Skin of body (tissue), 2 donors: Measurements from ENCODE around the gene PROK1. TPM values are rescaled to one million over a fixed set of nuclear protein-coding genes. Genes with fewer than 3 reads are reported as not detected.

ENCODE experiments used
- DNase-seq: peaks from one replicate; lab custom pipeline; 2025; lab: John Stamatoyannopoulos, UW
- total RNA-seq: library from RNA; depleted of rRNA; stranded (reverse); fragments of >200 nt; gene quantifications from one replicate; pipeline ENCODE4 v1.2.3, GENCODE V29; 2014

Gene PROK1
- total RNA-seq, 1 donor from 2014 or later = not detected

DNA sequence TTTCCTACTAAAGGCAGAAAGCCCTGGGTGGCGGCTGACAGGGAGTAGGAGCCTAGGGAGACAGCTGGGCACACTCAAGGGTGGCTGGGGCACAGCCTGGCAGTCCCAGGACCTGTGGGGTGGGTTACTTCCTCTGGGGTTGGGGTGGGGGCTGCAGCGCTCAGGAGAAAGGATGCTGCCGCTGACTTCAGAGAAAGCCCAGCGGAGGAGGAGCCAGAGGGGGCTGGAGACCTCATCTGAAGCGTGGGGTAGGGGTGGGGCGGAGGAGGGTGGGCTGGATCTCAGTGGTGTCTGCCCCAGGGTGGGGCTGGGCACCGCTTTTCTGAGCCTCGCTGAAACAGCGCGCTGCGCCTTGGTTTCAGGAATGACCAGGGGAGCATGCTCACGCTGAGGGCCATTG lies 37.2 kb downstream of the PROK1 start:
- DNase-seq = no peak

DNA sequence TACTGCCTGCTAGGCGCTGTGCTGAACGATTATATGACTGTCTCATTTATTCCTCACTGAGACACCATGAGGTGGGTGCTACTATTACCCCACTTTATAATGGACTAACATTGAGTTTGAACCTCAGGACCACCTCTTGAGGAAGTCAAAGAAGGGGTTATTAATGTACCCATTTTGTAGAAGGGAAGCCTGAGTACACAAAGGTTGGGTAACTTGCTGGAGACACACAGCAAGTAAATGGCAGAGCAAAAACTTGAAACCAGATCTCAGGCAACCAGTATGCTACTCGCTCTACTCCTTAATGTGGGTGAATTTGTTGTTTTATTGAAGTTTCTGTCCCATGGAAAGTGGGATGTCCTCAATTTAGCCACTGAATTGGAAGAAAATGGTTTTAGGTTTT lies 37.9 kb downstream of the PROK1 start:
- no peak for DNase-seq

DNA sequence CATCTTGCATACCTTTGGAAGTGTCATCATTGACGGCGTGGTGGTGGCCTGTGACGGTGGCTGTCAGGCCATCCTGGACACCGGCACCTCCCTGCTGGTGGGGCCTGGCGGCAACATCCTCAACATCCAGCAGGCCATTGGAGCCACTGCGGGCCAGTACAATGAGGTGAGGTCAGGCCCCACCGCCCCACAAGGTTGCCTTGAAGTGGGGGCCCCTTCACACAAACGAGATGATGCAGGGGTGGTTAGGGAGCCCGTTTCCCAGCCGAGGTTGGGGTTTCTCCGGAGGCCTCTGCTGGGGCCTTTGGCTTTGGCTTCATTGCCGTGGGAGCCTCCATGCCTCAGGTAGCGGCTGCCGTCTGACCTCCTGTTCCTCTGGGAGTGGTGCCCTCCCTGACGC lies 38.5 kb downstream of the PROK1 start:
- DNase-seq = no peak

DNA sequence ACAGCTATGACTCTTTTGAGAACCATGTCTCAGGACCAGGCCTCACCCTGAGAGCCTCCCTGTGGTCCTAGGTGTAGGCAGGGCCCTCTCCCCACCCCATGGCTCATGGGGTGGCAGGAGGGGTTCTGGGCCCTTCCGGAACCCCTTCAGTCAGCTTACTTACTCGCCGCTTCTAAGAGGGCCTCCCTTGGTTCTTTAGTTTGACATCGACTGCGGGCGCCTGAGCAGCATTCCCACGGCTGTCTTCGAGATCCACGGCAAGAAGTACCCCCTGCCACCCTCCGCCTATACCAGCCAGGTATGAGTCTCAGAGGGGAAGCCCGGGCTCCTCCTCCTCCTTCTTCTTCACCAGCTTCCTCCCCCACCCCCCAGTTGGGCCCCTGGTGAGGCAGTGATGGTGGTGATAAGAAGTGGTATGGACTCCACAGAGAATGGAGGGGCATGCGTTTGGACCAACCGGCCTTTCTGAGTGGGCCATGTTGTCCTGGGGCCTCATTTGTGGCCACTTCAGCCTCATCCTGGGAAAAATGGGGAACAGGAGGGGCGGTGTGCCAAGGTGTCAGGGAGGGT lies 39.1 kb downstream of the PROK1 start:
- DNase-seq = no peak

DNA sequence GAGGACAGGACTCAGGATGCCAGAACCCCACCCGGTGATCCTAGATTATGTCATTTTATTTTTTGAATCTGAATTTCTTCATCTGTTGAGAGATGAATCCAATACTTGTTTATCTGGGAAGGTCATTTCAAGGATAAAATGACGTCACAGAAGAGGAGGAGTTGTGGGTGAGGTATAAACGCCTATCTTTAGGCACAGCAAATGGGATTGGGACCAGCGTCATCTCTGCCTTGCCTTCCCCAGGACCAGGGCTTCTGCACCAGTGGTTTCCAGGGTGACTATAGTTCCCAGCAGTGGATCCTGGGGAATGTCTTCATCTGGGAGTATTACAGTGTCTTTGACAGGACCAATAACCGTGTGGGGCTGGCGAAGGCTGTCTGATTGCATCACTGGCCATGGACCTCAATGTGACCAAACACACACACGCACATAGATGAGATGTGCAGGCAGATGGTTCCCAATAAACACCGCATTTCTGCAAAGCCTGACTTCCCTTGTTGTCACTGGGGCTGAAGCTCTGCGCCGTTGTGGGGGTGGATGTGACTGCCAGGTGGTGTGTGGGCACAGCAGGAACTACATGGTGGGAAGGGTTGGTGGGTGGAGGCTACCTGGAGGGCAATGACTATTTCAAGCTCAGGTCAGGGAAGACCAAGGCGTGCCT lies 40.0 kb downstream of the PROK1 start:
- no peak for DNase-seq

DNA sequence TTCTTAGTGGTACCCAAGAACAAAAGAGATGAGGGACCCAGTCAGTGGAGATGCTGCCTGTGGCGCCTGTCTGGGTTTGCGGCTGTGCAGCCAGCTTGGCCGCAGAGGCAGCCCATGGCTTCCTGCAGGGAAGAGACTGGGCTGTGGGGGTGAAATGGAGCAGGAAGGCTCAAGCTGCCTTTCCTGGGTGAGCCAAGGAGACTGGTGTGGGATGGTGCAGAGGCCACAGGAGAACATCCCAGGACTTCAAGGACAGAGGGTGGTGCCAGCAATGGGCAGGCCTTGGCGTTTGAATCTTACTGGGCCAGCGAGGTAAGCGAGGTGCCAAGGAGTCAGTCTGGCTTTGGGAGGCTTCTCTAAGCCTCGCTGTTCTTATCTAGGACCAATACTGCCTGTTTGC lies 41.6 kb downstream of the PROK1 start:
- DNase-seq = no peak

DNA sequence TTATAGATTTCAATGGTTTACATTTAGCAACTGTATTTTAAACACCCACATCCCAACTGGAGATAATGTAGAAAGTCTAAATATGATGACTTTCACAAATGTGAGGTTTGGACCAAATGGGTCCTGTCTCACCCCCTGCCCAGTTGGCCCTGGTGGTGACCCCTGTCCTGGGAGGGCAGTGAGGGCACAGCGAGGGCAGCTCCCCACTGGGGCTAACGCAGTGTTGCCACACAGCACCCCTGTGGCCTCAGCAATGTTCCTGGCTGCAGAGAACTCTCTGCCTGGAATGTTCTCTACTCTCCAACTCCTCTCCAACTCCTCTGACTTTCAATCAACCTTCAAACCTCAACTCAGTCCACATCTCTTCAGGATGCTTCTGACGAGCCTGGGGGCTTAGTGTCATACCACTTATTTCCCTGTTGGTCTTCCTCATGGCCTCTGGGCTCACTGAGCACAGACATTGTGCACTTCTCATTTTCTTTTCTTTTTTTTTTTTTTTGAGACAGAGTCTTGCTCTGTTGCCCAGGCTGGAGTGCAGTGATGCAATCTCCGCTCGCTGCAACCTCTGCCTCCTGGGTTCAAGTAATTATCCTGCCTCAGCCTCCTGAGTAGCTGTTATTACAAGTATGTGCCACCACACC lies 42.2 kb downstream of the PROK1 start:
- DNase-seq = no peak

DNA sequence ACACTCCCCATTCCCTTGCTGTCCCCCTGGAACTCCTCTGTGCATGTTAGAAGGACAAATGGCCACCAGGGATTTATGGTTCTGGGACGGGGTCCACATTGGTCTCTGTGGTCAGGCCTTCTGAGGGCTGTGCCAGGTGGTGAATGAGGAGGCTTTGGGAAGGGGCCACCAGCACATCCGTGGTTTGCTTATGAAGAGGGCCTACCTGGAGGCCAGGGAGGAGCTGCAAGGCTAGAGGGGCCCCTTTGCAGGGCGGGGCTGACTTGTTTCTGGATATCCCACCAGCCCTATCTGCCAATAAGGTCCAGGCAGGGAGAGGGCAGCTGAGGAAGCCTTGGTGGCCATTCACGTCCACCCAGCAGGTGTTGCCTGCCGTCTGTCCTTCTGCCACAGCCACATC lies 43.1 kb downstream of the PROK1 start:
- no peak for DNase-seq

DNA sequence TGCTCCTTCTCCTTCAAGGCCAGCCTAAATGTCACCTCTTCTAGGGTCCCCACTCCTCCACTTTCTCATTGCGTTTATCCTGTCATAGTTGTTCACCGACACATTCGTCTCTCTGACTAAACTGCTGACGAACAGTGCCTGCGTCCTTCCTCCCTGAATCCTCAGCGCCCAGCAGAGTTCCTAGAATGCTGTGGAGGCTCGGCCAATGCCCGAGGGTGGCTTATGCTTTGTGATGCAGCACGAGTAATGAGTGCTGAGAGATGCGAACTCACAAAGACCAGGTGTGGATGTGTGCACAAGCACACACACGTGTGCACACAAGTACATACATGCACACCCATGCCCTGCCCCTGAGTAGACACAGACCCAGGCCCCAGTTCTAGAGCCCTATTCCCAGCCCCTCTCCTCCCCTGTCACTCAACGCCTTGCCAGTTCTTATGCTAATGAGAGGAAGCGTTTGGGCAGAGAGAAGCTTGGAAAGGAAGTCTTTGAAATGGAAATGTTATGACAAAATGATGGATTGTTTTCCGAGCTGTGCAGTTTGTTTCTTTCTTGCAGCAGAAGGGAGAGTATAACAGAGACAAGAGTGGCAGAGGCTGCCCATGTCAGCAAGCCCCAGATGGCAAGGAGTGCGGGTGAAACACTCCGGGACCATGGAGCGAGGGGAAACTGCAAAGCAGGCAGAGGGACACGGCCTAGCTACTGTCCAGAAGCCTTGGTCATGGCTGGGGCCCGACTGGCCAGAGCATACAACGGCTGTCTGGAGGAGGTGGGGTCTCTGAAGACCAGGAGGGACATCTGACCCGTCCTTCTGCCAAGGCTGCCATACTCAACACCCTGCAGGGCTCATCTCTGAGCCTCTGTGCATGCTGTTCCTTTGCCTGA lies 43.8 kb downstream of the PROK1 start:
- no peak for DNase-seq

DNA sequence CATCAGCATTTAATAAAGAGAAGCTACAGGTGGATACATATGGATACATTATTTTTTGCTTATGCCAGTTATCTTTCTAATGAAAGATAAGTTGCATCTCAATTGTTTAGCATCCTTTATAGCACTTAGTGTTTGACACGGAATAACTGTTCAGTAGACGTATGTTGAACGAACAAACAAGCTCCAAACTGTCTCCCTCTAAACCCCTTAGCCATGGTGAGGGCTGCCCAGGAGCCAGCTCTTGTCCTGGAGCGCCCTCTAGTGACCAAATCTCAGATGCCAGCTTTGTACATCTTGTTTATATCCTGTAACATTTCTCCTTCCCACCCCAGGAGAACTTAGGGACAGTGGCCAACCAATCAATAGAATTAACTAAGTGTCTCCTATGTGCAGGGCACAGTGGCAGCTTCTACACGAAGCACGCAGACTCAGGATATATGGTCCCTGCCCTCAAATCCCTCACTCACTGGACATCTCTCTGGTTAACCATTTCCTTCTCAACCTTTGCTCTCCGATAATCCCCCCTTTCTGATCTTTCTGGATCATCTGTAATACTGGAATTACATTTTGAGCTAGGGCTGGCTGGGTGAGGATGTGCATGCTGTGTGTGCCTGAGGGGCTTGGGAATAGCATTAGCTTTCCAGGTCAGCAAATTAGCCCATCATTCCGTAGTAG lies 45.1 kb downstream of the PROK1 start:
- DNase-seq = peak; percentile 36

DNA sequence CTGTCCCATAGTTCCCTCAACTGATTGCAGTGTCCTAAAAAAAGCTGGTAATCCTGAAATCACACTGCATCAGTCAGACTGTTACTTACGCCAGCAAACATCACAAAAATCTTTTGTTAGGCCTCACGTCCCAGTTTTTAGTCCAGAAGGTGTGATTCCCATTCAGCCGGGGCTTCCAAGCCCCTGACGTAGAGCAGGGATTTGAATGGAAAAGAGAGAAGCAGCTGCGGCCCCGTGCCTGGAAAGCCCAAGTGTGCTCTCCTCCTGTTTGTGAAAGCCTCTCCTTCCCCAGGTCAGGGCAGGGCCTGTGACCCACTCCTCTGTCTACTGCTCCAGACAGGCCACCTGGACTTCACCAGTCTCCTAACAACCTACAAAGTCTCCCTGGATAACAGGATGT lies 47.3 kb downstream of the PROK1 start:
- DNase-seq = no peak

DNA sequence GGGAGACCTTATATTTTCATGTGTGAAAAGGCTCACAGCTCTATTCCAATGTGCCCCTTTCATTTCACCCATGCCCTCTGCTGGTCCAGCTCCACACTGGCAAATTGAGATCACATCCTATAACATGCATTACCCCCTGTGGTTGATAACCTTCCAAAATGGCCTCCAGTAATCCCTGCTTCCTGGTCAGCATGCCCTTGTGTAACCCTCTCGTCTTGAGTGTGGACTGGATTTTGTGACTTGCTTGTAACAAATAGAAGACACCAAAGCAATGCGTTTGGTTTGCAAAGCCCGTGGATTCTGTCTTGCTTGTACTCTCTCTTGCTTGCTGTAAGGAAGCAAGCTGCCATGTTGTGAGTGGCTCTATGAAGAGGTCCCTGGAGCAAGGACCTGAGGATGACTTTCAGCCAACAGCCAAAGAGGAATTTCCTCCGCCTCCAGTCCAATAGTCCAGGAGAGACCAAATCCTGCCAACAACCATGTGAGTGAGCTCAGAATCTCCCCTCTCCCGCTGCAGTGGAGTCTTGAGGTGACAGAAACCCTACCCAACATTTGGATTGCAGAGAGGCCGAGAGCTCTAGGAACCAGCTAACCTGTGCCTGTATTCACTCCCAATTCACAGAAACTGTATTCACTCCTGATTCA lies 50.7 kb downstream of the PROK1 start:
- DNase-seq = no peak

DNA sequence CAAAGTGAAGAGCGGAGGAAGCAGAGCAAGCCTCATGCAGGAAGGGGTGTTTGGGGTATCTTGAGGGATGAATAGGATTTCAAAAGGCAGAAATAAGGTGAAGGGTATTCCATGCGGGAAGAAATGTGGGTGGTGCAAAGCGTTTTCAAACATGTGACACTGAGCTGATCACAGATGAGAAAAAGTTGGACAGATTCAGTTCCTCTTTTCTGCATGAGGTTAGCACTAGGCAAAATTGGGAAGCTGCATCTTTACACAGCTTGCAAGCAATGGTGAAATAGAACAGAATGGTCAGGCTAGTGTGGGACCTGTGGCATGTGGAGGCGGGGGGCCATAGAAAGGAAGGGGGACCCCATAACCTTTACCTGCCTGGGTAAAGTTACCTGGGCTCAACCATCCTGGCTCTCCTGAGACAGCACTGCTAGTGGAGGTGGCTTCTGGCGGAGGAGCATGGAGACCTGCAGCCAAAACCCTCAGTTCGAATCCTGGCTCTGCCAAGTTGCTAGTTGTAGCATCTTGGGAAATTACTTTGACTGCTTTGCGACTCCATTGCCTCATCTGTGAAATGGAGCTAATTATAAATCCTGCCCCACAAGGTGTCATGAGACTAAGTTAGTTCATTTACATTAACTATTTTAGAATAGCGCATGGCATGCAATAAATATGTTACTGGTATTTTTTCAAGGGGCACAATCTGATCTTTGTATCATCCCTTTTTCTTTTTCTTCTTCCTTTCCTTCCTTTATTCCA lies 51.6 kb downstream of the PROK1 start:
- no peak for DNase-seq

DNA sequence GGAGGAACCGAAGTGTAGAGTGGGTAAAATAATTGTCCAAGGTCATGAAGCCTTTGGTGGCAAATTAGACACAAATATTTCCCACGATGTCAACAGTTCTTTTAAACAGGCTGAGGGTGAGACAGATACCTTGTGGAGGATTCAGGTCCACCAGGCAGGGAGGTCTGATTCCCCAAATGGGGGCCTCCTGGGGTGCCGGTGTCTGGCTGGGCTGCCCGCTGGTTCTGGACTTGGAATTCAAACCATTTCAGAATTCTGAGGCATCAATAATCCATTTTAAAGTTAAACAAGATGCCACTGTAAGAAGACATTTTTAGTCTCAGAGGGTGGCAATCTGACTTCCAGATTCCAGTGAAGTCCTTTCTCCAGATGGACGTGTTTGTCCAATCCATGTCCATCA lies 52.5 kb downstream of the PROK1 start:
- DNase-seq = no peak

DNA sequence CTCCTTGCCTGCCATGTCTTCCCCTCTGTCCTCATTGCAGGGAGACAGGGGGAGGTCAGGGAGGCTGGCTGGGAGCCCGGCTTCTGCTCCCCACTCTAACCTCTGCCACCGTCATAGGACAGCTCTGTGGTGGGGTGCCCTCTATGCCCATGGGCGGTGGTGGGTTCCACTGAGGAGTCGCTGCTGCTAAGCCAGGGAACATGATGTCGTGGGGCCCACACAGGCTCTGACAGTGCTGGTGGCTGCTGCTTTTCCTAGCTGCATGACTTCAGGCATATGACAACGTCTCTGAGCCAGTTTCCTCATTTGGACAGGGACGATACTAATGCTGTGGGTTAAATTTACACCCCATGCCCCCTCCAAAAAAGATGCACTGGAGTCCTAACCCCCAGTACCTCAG lies 53.3 kb downstream of the PROK1 start:
- no peak for DNase-seq

DNA sequence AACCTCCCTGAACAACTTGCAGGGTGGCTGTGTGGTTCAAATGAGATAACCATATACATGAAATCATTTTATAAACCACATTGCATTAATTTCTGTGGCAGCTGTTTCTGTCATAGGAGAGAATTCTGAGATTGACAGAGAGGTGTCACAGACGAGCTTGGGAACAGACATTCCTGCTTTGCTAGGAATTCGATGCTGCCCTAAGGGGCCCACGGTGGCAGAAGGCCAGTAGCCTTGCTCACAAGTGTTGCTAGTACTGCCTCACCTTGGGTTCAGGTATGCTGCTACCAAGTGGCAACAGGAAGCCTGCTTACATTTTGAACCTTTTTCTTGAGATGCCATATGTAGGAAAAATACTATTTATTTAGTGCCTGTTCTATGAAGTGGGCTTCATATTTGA lies 54.6 kb downstream of the PROK1 start:
- no peak for DNase-seq

DNA sequence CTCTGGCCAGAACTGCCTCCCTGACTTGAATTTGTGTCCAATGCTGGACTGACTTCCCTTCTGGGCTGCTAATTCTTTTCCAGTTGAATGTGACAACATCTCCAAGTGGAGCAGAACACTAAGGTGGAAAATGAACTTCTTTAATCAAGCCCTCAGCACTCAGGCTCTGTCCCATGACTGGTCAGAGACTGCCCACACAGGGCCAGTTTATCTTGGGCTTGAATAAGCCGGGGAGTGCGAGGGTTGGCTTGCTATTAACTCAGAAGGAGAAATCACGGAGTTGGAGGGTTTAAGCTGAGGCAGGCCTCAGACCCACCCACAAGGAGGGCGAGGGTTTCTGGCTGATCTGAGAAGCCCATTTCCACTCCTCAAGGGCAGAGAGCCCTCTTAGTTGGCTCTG lies 55.6 kb downstream of the PROK1 start:
- DNase-seq = no peak
